HG03064 (cell line): Measurements from ENCODE around the gene TNFAIP3.

Experiments used
- ATAC-seq: cut with Tn5 transposase; IDR thresholded peaks from one replicate; pipeline ENCODE4 v1.9.1; 2021; ENCODE audit warnings: low read depth; ENCODE audit not compliant: unreplicated experiment

TNFAIP3 gene

GRCh38 chr6:137894779-137895385 is 27.8 kb downstream of the TNFAIP3 start:
- ATAC-seq = no peak

GRCh38 chr6:137896647-137897046 is 29.6 kb downstream of the TNFAIP3 start:
- no peak for ATAC-seq

GRCh38 chr6:137900815-137901214 is 33.8 kb downstream of the TNFAIP3 start:
- no peak for ATAC-seq

- no peak for ATAC-seq
Observed at GRCh38 chr6:137901454-137901853, 34.4 kb downstream of the TNFAIP3 start.

GRCh38 chr6:137902699-137903098 is 35.6 kb downstream of the TNFAIP3 start:
- ATAC-seq = no peak

GRCh38 chr6:137903274-137903932 is 36.3 kb downstream of the TNFAIP3 start:
- no peak for ATAC-seq

GRCh38 chr6:137903933-137904821 is 37.1 kb downstream of the TNFAIP3 start:
- ATAC-seq = peak; percentile 67

GRCh38 chr6:137904822-137905617 is 38.0 kb downstream of the TNFAIP3 start:
- ATAC-seq = peak; percentile 34

- ATAC-seq = no peak
Observed at GRCh38 chr6:137906020-137906472, 39.0 kb downstream of the TNFAIP3 start.

GRCh38 chr6:137907170-137907569 is 40.1 kb downstream of the TNFAIP3 start:
- ATAC-seq = no peak

- ATAC-seq = no peak
Observed at GRCh38 chr6:137909533-137909932, 42.5 kb downstream of the TNFAIP3 start.

GRCh38 chr6:137910424-137910834 is 43.4 kb downstream of the TNFAIP3 start:
- no peak for ATAC-seq

- no peak for ATAC-seq
Observed at GRCh38 chr6:137910843-137911456, 43.9 kb downstream of the TNFAIP3 start.

GRCh38 chr6:137911675-137912191 is 44.7 kb downstream of the TNFAIP3 start:
- ATAC-seq = no peak

GRCh38 chr6:137912813-137913212 is 45.8 kb downstream of the TNFAIP3 start:
- no peak for ATAC-seq

- no peak for ATAC-seq
Observed at GRCh38 chr6:137913434-137913833, 46.4 kb downstream of the TNFAIP3 start.

- ATAC-seq = no peak
Observed at GRCh38 chr6:137913996-137914529, 47.0 kb downstream of the TNFAIP3 start.

GRCh38 chr6:137914530-137915193 is 47.6 kb downstream of the TNFAIP3 start:
- no peak for ATAC-seq

- ATAC-seq = no peak
Observed at GRCh38 chr6:137915790-137916189, 48.7 kb downstream of the TNFAIP3 start.
